Spleen (tissue), 7 donors: ENCODE data around the gene USP24.

ENCODE experiments used
- POLR2A ChIP-seq, 3 donors: fragments of 450-650 bp; IDR thresholded peaks; one replicate each; pipeline ENCODE4 v1.5.1; 2017; ENCODE audit warnings: antibody characterized with exemption in 3 of 3, mild to moderate bottlenecking in 1 of 3
- POLR2AphosphoS5 ChIP-seq, 3 donors: sonication (generic); formaldehyde crosslinking; IDR thresholded peaks; one replicate each; pipeline ENCODE4 v1.5.1; 2017; ENCODE audit warnings: antibody characterized with exemption in 3 of 3
- TF ChIP-seq, protein P1 (sequence below), 11 experiments: fragments of 200-600 bp in 7 of 11; fragments of 450-650 bp in 4 of 11; sonication (generic) in 4 of 11; IDR thresholded peaks in 8 of 11; conservative IDR thresholded peaks in 3 of 11; 1 replicate in 7 of 11; 2 replicates in 4 of 11; pipeline versions ENCODE4 v1.4.0 to v1.8.0; 2016 to 2021; ENCODE audit warnings: antibody characterized with exemption in 11 of 11, inconsistent platforms in 4 of 11, mild to moderate bottlenecking in 1 of 11
- donor health status: DM: no; HTN: no; CAD: no; lungs with moderate emphysema.
- donor health status: DM: no; HTN: no; CAD: no.
- donor health status: DM: no; HTN: no; CAD: no.

GRCh38 chr1:55134152-55134808, 80.9 kb downstream of the USP24 start:
- TF ChIP-seq POLR2AphosphoS5 (IDR thresholded peaks at IDR 0.05) (no peak), POLR2A (IDR thresholded peaks at IDR 0.05) (no peak)
- TF ChIP-seq, protein P1, sequence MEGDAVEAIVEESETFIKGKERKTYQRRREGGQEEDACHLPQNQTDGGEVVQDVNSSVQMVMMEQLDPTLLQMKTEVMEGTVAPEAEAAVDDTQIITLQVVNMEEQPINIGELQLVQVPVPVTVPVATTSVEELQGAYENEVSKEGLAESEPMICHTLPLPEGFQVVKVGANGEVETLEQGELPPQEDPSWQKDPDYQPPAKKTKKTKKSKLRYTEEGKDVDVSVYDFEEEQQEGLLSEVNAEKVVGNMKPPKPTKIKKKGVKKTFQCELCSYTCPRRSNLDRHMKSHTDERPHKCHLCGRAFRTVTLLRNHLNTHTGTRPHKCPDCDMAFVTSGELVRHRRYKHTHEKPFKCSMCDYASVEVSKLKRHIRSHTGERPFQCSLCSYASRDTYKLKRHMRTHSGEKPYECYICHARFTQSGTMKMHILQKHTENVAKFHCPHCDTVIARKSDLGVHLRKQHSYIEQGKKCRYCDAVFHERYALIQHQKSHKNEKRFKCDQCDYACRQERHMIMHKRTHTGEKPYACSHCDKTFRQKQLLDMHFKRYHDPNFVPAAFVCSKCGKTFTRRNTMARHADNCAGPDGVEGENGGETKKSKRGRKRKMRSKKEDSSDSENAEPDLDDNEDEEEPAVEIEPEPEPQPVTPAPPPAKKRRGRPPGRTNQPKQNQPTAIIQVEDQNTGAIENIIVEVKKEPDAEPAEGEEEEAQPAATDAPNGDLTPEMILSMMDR (IDR thresholded peaks at IDR 0.05 in 8 of 11, conservative IDR thresholded peaks at IDR 0.05 in 3 of 11): no peak
